Nephron (organoid): ENCODE results near the gene VAV1.

Source experiments
- H3K27ac Mint-ChIP-seq, 3 experiments: 2 replicates each; pipeline ENCODE4 v1.8.0; 2020; ENCODE audit warnings: mixed read lengths in 3 of 3, mild to moderate bottlenecking in 2 of 3, moderate library complexity in 1 of 3
- H3K27me3 Mint-ChIP-seq: 2 replicates; pipeline ENCODE4 v1.8.0; 2021; ENCODE audit warnings: low read depth, mild to moderate bottlenecking, moderate library complexity, mixed read lengths
- H3K36me3 Mint-ChIP-seq: 2 replicates; pipeline ENCODE4 v1.8.0; 2020; ENCODE audit warnings: low read depth, mixed read lengths
- H3K4me1 Mint-ChIP-seq: 2 replicates; pipeline ENCODE4 v1.8.0; 2020; ENCODE audit warnings: mixed read lengths
- H3K4me3 Mint-ChIP-seq, 3 experiments: 2 replicates each; pipeline ENCODE4 v1.8.0; 2020; ENCODE audit warnings: mild to moderate bottlenecking in 3 of 3, mixed read lengths in 3 of 3, moderate library complexity in 2 of 3
- H3K9me3 Mint-ChIP-seq: 2 replicates; pipeline ENCODE4 v1.8.0; 2020; ENCODE audit warnings: mixed read lengths
- TF ChIP-seq, protein P1 (sequence below), 3 experiments: fragments of 200-600 bp; sonication (generic); IDR thresholded peaks; one replicate each; pipeline ENCODE4 v1.5.0; 2021; ENCODE audit warnings: antibody characterized with exemption in 3 of 3; ENCODE audit not compliant: unreplicated experiment in 3 of 3

Gene VAV1

DNA sequence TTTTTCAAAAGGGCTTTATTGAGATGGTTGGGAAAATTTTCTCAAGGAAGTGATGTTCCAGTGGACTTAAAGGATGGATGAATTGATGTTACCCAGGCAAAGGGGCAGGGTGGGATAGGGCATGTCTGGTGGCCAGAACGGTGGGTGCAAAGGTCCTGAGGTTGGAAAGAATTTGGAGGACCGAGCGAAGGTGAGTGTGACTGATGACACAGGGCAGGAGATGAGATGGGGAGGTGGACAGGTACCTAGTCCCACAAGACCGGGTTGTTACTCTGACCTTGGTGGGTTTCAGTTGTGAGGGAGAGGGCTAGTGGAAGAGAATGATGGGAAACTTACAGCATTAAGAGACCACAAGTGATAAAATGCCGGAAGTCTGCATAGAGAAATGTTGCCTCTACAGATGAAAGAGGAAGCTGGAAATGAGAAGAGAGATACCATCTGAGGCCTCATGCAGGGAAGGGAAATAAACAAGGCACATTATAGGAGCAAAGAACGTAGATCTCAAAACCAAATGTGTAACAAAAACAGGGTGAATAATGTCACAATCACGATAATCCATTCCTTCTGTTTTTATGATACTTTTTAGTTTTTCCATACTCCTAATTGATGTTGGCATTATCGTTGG is 119.4 kb downstream of the VAV1 start:
- no peak overlapping the region for H3K4me3 Mint-ChIP-seq

DNA sequence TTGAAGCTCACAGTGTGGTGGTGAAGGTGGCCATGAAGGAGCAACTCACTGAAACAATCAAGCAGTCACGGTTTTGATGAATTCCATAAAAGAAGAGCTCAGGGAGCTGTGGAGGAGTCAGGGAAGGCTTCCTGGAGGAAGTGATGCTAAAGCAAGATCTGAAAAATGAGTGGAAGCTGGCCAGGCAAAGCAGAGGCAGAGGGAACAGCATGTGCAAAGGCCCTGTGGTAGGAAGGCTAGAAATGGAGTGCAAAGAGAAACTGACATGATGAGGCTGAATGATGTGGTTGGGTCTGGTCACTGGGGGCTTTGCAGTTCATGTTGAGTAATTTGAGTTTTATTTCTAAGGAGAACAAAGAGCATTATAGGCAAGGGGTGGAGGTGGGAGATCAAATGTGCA is 121.8 kb downstream of the VAV1 start:
- Mint-ChIP-seq H3K36me3 (no peaks in the 10 kb centered on the region), H3K4me3 (no peak overlapping the region), H3K9me3 (peaks cover 48% of the 10 kb centered on the region), H3K27ac (no peak overlapping the region), H3K27me3 (no peaks in the 10 kb centered on the region), H3K4me1 (no peaks in the 10 kb centered on the region)
- TF ChIP-seq, protein P1, sequence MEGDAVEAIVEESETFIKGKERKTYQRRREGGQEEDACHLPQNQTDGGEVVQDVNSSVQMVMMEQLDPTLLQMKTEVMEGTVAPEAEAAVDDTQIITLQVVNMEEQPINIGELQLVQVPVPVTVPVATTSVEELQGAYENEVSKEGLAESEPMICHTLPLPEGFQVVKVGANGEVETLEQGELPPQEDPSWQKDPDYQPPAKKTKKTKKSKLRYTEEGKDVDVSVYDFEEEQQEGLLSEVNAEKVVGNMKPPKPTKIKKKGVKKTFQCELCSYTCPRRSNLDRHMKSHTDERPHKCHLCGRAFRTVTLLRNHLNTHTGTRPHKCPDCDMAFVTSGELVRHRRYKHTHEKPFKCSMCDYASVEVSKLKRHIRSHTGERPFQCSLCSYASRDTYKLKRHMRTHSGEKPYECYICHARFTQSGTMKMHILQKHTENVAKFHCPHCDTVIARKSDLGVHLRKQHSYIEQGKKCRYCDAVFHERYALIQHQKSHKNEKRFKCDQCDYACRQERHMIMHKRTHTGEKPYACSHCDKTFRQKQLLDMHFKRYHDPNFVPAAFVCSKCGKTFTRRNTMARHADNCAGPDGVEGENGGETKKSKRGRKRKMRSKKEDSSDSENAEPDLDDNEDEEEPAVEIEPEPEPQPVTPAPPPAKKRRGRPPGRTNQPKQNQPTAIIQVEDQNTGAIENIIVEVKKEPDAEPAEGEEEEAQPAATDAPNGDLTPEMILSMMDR (IDR thresholded peaks at IDR 0.05; ENCODE audit: unreplicated experiment in 3 of 3) = no peak

More for the DNA sequence above, 119.4 kb downstream of the VAV1 start:
- no peaks in the 10 kb centered on the region for H3K4me1 Mint-ChIP-seq
- H3K27ac Mint-ChIP-seq = no peak overlapping the region
- H3K36me3 Mint-ChIP-seq = no peaks in the 10 kb centered on the region
- TF ChIP-seq, protein P1 (IDR thresholded peaks at IDR 0.05; ENCODE audit: unreplicated experiment in 3 of 3) = no peak
- peaks cover 51% of the 10 kb centered on the region for H3K9me3 Mint-ChIP-seq
- H3K27me3 Mint-ChIP-seq = no peaks in the 10 kb centered on the region

DNA sequence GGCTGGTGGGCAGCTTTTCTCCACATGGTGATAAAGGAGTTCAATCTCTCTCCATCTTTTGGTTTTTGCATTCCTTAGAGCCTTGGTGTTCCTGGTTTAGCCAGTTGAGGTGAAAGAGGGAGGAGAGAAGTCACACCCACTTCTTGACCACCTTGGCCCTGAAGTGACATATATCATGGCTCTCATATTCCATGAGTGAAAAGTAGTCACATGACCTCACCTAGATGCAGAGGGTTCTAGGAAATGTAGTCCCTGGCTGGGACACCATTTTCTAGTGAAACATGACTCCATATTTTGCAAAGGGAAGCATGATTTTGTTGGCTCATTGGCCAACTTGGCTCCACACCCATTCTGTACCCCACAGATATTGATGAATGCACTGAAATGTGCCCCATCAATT is 130.9 kb downstream of the VAV1 start:
- H3K27ac Mint-ChIP-seq = no peak overlapping the region
- H3K4me3 Mint-ChIP-seq = no peak overlapping the region
- peaks cover 58% of the 10 kb centered on the region for H3K9me3 Mint-ChIP-seq
- no peaks in the 10 kb centered on the region for H3K4me1 Mint-ChIP-seq
- H3K27me3 Mint-ChIP-seq = no peaks in the 10 kb centered on the region
- peaks cover 5% of the 10 kb centered on the region for H3K36me3 Mint-ChIP-seq
- TF ChIP-seq, protein P1 (IDR thresholded peaks at IDR 0.05; ENCODE audit: unreplicated experiment in 3 of 3) = no peak

DNA sequence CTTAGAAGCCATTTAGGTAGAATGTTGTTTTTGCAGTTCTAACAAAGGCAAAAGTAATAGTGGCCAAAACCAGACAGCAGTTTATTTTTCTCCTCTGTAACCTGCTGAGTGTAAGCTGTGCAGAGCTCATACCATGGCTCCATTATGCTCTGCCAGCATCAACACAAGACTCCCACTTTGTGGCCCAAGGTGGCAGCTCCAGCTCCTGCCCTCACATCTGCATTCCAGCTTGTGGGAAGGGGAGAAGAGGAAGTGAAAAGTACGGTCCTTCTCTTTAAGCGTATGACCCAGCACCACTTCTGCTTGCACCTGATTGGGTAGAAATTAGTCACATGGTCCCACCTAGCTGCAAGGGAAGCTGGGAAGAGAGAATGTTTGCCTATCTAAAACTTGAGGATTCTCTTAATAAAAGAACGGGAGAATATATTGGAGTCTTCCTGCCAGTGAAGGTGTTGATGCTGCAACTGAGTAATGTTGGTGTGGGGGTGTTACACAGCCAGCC is 134.1 kb downstream of the VAV1 start:
- Mint-ChIP-seq H3K27me3 (no peaks in the 10 kb centered on the region), H3K36me3 (peaks cover 5% of the 10 kb centered on the region), H3K4me3 (no peak overlapping the region), H3K27ac (no peak overlapping the region), H3K4me1 (no peaks in the 10 kb centered on the region), H3K9me3 (peaks cover 46% of the 10 kb centered on the region)
- TF ChIP-seq, protein P1 (IDR thresholded peaks at IDR 0.05; ENCODE audit: unreplicated experiment in 3 of 3) = no peak
